HEK293 (cell line): ENCODE results near the gene ZNF710.
A peak's percentile ranks its signal among the peaks of the same experiment; 100 is the strongest.

Source experiments
- CTCF ChIA-PET: fragments of 350-600 bp; formaldehyde crosslinking; extraction: SDS; loops from one replicate; lab custom pipeline; 2021; ENCODE audit warnings: antibody characterized with exemption; lab: Yijun Ruan, JAX
- POLR2A ChIA-PET: fragments of 300-600 bp; formaldehyde crosslinking; extraction: SDS; loops from one replicate; lab custom pipeline; 2020; ENCODE audit warnings: antibody characterized with exemption, inconsistent platforms; lab: Yijun Ruan, JAX
- H3K27ac ChIP-seq: fragments of 200-500 bp; sonication (Bioruptor generic); 2 replicates; pipeline ENCODE4 v1.5.1; 2014; ENCODE audit warnings: low read depth, low read length, control low read depth, inconsistent platforms; ENCODE audit errors: extremely low read depth
- H3K36me3 ChIP-seq, 2 experiments: fragments of 200-500 bp in 1 of 2; sonication (Bioruptor generic) in 1 of 2; 1 replicate in 1 of 2; 2 replicates in 1 of 2; pipeline ENCODE4 v1.5.1; 2014 to 2017; ENCODE audit warnings: inconsistent platforms in 2 of 2, low read length in 2 of 2; ENCODE audit not compliant: control insufficient read depth in 2 of 2, insufficient read depth in 1 of 2
- H3K4me1 ChIP-seq: fragments of 200-500 bp; sonication (Bioruptor generic); 2 replicates; pipeline ENCODE4 v1.5.1; 2014; ENCODE audit warnings: mild to moderate bottlenecking, low read length, inconsistent platforms; ENCODE audit not compliant: control insufficient read depth, insufficient read depth
- H3K4me3 ChIP-seq: 2 replicates; pipeline ENCODE4 v1.5.1; 2011; ENCODE audit warnings: low read depth, mild to moderate bottlenecking, control low read depth, low read length, moderate library complexity
- H3K9me3 ChIP-seq: fragments of 200-500 bp; sonication (Bioruptor generic); 2 replicates; pipeline ENCODE4 v1.5.1; 2014; ENCODE audit warnings: low read depth, low read length, inconsistent platforms; ENCODE audit not compliant: control insufficient read depth, insufficient read depth
- EGR2 ChIP-seq: fragments of 450-650 bp; formaldehyde crosslinking; IDR thresholded peaks from 2 replicates; pipeline ENCODE4 v1.5.1; 2016; ENCODE audit warnings: low read depth, missing biosample characterization, missing genetic modification characterization
- GFI1B ChIP-seq: fragments of 450-650 bp; formaldehyde crosslinking; IDR thresholded peaks from 2 replicates; pipeline ENCODE4 v1.5.1; 2016; ENCODE audit warnings: missing biosample characterization, missing genetic modification characterization
- GLIS1 ChIP-seq: fragments of 450-650 bp; formaldehyde crosslinking; IDR thresholded peaks from 2 replicates; pipeline ENCODE4 v1.5.1; 2016; ENCODE audit warnings: missing biosample characterization, missing genetic modification characterization
- PATZ1 ChIP-seq: fragments of 450-650 bp; formaldehyde crosslinking; IDR thresholded peaks from 2 replicates; pipeline ENCODE4 v1.5.1; 2016; ENCODE audit warnings: missing biosample characterization, missing genetic modification characterization
- SP7 ChIP-seq: fragments of 450-650 bp; formaldehyde crosslinking; IDR thresholded peaks from 2 replicates; pipeline ENCODE4 v1.5.1; 2016; ENCODE audit warnings: missing biosample characterization, missing genetic modification characterization
- YY2 ChIP-seq: fragments of 450-650 bp; formaldehyde crosslinking; IDR thresholded peaks from 2 replicates; pipeline ENCODE4 v1.5.1; 2016; ENCODE audit warnings: missing biosample characterization, missing genetic modification characterization
- ZBTB1 ChIP-seq: fragments of 450-650 bp; formaldehyde crosslinking; IDR thresholded peaks from 2 replicates; pipeline ENCODE4 v1.5.1; 2016; ENCODE audit warnings: missing biosample characterization, missing genetic modification characterization
- ZBTB11 ChIP-seq: fragments of 450-650 bp; formaldehyde crosslinking; conservative IDR thresholded peaks from 2 replicates; pipeline ENCODE4 v1.5.1; 2016; ENCODE audit warnings: low read depth, missing biosample characterization, missing genetic modification characterization
- ZBTB49 ChIP-seq: fragments of 450-650 bp; formaldehyde crosslinking; IDR thresholded peaks from 2 replicates; pipeline ENCODE4 v1.5.1; 2016; ENCODE audit warnings: missing biosample characterization, missing genetic modification characterization, low read depth
- ZNF140 ChIP-seq: fragments of 450-650 bp; formaldehyde crosslinking; IDR thresholded peaks from 2 replicates; pipeline ENCODE4 v1.5.1; 2016; ENCODE audit warnings: missing biosample characterization, missing genetic modification characterization
- ZNF146 ChIP-seq: fragments of 450-650 bp; formaldehyde crosslinking; IDR thresholded peaks from 2 replicates; pipeline ENCODE4 v1.5.1; 2016; ENCODE audit warnings: missing biosample characterization, missing genetic modification characterization
- ZNF175 ChIP-seq: fragments of 450-650 bp; formaldehyde crosslinking; IDR thresholded peaks from 2 replicates; pipeline ENCODE4 v1.5.1; 2016; ENCODE audit warnings: missing biosample characterization, missing genetic modification characterization
- ZNF2 ChIP-seq: fragments of 450-650 bp; formaldehyde crosslinking; IDR thresholded peaks from 2 replicates; pipeline ENCODE4 v1.5.1; 2016; ENCODE audit warnings: missing biosample characterization, missing genetic modification characterization
- ZNF292 ChIP-seq: fragments of 450-650 bp; formaldehyde crosslinking; IDR thresholded peaks from 2 replicates; pipeline ENCODE4 v1.5.1; 2016; ENCODE audit warnings: low read depth, missing biosample characterization, missing genetic modification characterization, borderline replicate concordance
- ZNF362 ChIP-seq: fragments of 450-650 bp; formaldehyde crosslinking; IDR thresholded peaks from 2 replicates; pipeline ENCODE4 v1.5.1; 2016; ENCODE audit warnings: missing biosample characterization, missing genetic modification characterization
- ZNF423 ChIP-seq: fragments of 450-650 bp; formaldehyde crosslinking; IDR thresholded peaks from 2 replicates; pipeline ENCODE4 v1.5.1; 2016; ENCODE audit warnings: missing biosample characterization, missing genetic modification characterization
- ZNF48 ChIP-seq: fragments of 450-650 bp; formaldehyde crosslinking; IDR thresholded peaks from 2 replicates; pipeline ENCODE4 v1.5.1; 2016; ENCODE audit warnings: missing biosample characterization, missing genetic modification characterization
- ZNF600 ChIP-seq: fragments of 450-650 bp; formaldehyde crosslinking; IDR thresholded peaks from 2 replicates; pipeline ENCODE4 v1.5.1; 2016; ENCODE audit warnings: missing biosample characterization, missing genetic modification characterization
- ZNF747 ChIP-seq: fragments of 450-650 bp; formaldehyde crosslinking; IDR thresholded peaks from 2 replicates; pipeline ENCODE4 v1.5.1; 2016; ENCODE audit warnings: missing biosample characterization, missing genetic modification characterization
- ZNF776 ChIP-seq: fragments of 450-650 bp; formaldehyde crosslinking; IDR thresholded peaks from 2 replicates; pipeline ENCODE4 v1.5.0; 2017; ENCODE audit warnings: missing biosample characterization, missing genetic modification characterization, borderline replicate concordance
- TF ChIP-seq, protein P1 (sequence below): fragments of 450-650 bp; IDR thresholded peaks from 2 replicates; pipeline ENCODE4 v1.5.1; 2018; ENCODE audit warnings: missing biosample characterization, mild to moderate bottlenecking, missing genetic modification characterization
- TF ChIP-seq, protein P2 (sequence below): fragments of 450-650 bp; formaldehyde crosslinking; IDR thresholded peaks from 2 replicates; pipeline ENCODE4 v1.5.1; 2016; ENCODE audit warnings: missing biosample characterization, missing genetic modification characterization

ZNF710 gene

GRCh38 chr15:89967881-89968280 is 33.2 kb upstream of the ZNF710 start (continued):
- no peak for TF ChIP-seq ZNF175 (tag by site-specific recombination)
- TF ChIP-seq ZNF48 (tag by site-specific recombination), result no peak

DNA sequence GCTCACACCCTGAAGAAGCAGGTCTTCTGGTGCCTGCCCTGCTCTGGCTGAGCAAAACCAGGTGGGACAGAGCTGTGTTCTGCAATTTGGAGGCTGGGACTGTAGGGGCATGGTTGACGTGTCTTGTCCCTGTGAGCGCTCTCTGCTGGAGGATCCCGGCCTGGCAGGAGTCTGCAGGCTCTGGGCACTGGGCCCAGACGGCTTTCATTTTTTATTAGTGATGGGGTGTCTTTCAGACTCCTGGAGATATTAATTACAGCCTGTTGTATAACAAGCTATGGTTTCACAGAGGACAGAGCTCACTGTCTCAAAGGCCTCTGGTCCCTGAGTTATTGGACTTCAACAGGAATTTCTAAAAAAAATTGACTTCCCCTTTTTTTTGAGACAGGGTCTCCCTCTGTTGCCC is 29.5 kb upstream of the ZNF710 start:
- Histone ChIP-seq H3K36me3 (no peaks in the 10 kb centered on the region), H3K4me1 (no peaks in the 10 kb centered on the region), H3K4me3 (no peak overlapping the region), H3K9me3 (no peaks in the 10 kb centered on the region), H3K27ac (no peak overlapping the region)
- CTCF ChIA-PET, result interaction anchor here (0.5 to 1.9 kb wide), 38 partner anchors 9 to 1954 kb away, joined by 3 to 28 read pairs (median 4); partner anchors contain the start of genes ARPIN and IDH2
- POLR2A ChIA-PET, result interaction anchor here (0.6 to 1.0 kb wide), 3 partner anchors 59 to 453 kb away, joined by 3 to 4 read pairs (median 4); partner anchors contain the start of gene ARPIN
- no peak for TF ChIP-seq EGR2 (tag by site-specific recombination)
- no peak for TF ChIP-seq ZNF140 (tag by site-specific recombination)
- peak; percentile 41; the same call in 1 of the 2 replicates for TF ChIP-seq ZNF2 (tag by site-specific recombination)
- TF ChIP-seq ZBTB1, result no peak
- TF ChIP-seq PATZ1 (tag by site-specific recombination), result peak; percentile 44; the same call in 1 of the 2 replicates
- no peak for TF ChIP-seq ZNF292 (tag by site-specific recombination)
- TF ChIP-seq ZNF776, result no peak
- no peak for TF ChIP-seq YY2
- no peak for TF ChIP-seq ZBTB11
- TF ChIP-seq GFI1B (tag by site-specific recombination), result no peak
- peak; percentile 44; the same call in 1 of the 2 replicates for TF ChIP-seq SP7 (tag by site-specific recombination)
- no peak for TF ChIP-seq ZNF747
- no peak for TF ChIP-seq ZNF146
- TF ChIP-seq ZNF600 (tag by site-specific recombination), result peak; percentile 99
- TF ChIP-seq, protein P1, sequence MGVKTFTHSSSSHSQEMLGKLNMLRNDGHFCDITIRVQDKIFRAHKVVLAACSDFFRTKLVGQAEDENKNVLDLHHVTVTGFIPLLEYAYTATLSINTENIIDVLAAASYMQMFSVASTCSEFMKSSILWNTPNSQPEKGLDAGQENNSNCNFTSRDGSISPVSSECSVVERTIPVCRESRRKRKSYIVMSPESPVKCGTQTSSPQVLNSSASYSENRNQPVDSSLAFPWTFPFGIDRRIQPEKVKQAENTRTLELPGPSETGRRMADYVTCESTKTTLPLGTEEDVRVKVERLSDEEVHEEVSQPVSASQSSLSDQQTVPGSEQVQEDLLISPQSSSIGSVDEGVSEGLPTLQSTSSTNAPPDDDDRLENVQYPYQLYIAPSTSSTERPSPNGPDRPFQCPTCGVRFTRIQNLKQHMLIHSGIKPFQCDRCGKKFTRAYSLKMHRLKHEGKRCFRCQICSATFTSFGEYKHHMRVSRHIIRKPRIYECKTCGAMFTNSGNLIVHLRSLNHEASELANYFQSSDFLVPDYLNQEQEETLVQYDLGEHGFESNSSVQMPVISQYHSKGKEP (tag by site-specific recombination), result 0 out of 2 replicates have a peak, but pooled peaks have one; percentile 25
- TF ChIP-seq ZNF423 (tag by site-specific recombination), result no peak
- peak; percentile 25; the same call in 1 of the 2 replicates for TF ChIP-seq GLIS1
- TF ChIP-seq, protein P2, sequence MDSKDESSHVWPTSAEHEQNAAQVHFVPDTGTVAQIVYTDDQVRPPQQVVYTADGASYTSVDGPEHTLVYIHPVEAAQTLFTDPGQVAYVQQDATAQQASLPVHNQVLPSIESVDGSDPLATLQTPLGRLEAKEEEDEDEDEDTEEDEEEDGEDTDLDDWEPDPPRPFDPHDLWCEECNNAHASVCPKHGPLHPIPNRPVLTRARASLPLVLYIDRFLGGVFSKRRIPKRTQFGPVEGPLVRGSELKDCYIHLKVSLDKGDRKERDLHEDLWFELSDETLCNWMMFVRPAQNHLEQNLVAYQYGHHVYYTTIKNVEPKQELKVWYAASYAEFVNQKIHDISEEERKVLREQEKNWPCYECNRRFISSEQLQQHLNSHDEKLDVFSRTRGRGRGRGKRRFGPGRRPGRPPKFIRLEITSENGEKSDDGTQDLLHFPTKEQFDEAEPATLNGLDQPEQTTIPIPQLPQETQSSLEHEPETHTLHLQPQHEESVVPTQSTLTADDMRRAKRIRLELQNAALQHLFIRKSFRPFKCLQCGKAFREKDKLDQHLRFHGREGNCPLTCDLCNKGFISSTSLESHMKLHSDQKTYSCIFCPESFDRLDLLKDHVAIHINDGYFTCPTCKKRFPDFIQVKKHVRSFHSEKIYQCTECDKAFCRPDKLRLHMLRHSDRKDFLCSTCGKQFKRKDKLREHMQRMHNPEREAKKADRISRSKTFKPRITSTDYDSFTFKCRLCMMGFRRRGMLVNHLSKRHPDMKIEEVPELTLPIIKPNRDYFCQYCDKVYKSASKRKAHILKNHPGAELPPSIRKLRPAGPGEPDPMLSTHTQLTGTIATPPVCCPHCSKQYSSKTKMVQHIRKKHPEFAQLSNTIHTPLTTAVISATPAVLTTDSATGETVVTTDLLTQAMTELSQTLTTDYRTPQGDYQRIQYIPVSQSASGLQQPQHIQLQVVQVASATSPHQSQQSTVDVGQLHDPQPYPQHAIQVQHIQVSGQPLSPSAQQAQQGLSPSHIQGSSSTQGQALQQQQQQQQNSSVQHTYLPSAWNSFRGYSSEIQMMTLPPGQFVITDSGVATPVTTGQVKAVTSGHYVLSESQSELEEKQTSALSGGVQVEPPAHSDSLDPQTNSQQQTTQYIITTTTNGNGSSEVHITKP, result peak; percentile 30; the same call in 1 of the 2 replicates
- TF ChIP-seq ZNF362 (tag by site-specific recombination), result 0 out of 2 replicates have a peak, but pooled peaks have one; percentile 22
- no peak for TF ChIP-seq ZBTB49 (tag by site-specific recombination)
